Measurements from ENCODE around the gene RNF220. TPM values are rescaled to one million over a fixed set of nuclear protein-coding genes. Genes with fewer than 3 reads are reported as not detected.

RNF220 gene
- total and polyA plus RNA-seq, 9 of the 15 experiments (the other 6 are each of a cell fraction or from before 2014, with no cell fraction given), result 5.1 to 117 (median 66.9) TPM

- TF ChIP-seq PBX2 (CRISPR knock-in tag; IDR thresholded peaks at IDR 0.05; ENCODE audit: low read depth), result no peak
- peak; percentile 97 for TF ChIP-seq PBX2 (tag; conservative IDR thresholded peaks at IDR 0.05; ENCODE audit: low read depth)
- no peak for TF ChIP-seq ZSCAN32 (CRISPR knock-in tag; IDR thresholded peaks at IDR 0.05)
- peak; percentile 98 for TF ChIP-seq MAFK (IDR thresholded peaks at IDR 0.05; ENCODE audit: low read length)
- no peak for TF ChIP-seq HINFP (tag; conservative IDR thresholded peaks at IDR 0.05; ENCODE audit: low read depth)
Measured at GRCh38 chr1:44606701-44607281, 201.7 kb downstream of the RNF220 start (continued).

- Histone ChIP-seq H4K20me1 (replicated peaks; ENCODE audit: control insufficient read depth, insufficient read depth, low read length) (peaks cover 3% of the 10 kb centered on the region; the same call in 1 of the 2 replicates), H3K4me1 (replicated peaks in 1 of 2; ENCODE audit: control insufficient read depth in 2 of 2, insufficient read depth in 2 of 2, low read length in 2 of 2) (peaks cover 21 to 27% of the 10 kb centered on the region in 2 experiments), H3K9me3 (replicated peaks; ENCODE audit: control insufficient read depth, insufficient read depth, low read depth, low read length) (no peaks in the 10 kb centered on the region), H3K79me2 (ENCODE audit: control insufficient read depth, insufficient read depth, low read length) (no peaks in the 10 kb centered on the region), H3K27me3 (ENCODE audit: control insufficient read depth in 2 of 2, insufficient read depth in 2 of 2, low read length in 2 of 2) (peaks cover 3 to 17% of the 10 kb centered on the region in 2 experiments; a peak in 3 of 5 replicates), H3K4me3 (no peak overlapping the region), H3K9me1 (ENCODE audit: control insufficient read depth, insufficient read depth, low read length) (peaks cover 5% of the 10 kb centered on the region), H2AFZ (ENCODE audit: low read depth, low read length) (no peak overlapping the region), H3K4me2 (ENCODE audit: insufficient read depth, low read length) (no peak overlapping the region), H3K9ac (ENCODE audit: insufficient read depth in 1 of 2, low read depth in 2 of 2, low read length in 2 of 2) (no peak overlapping the region), H3K27ac (ENCODE audit: extremely low read depth, low read depth, low read length) (no peak overlapping the region), H3K36me3 (ENCODE audit: control insufficient read depth, insufficient read depth, low read length) (no peaks in the 10 kb centered on the region)
- intact Hi-C loops (cut with micrococcal nuclease) (no loop called here), in situ Hi-C loops (cut with MboI) (loop anchor here (5.0 kb wide), 1 partner anchor 44 kb away; no protein-coding TSS in a partner anchor)
- 42% methylated on average over 6 of the region's 6 CpGs for WGBS (ENCODE audit: insufficient coverage, low coverage, missing lambda C conversion rate)
- CTCF ChIA-PET (ENCODE audit: low intra/inter-chr PET ratio), result interaction anchor here (0.9 to 1.1 kb wide), 2 partner anchors 40 to 45 kb away, joined by 3 to 5 read pairs; no protein-coding TSS in a partner anchor
- no TSS peak for BruUV-seq (replicated peaks)
- ATAC-seq (no peak), FAIRE-seq (no peak), DNase-seq (ENCODE audit: extremely low read depth in 1 of 4, low spot score in 3 of 4) (peak in 2 of 4 experiments; percentile 47)
- TF ChIP-seq CTCF (IDR thresholded peaks at IDR 0.05 in 2 of 3, conservative IDR thresholded peaks at IDR 0.05 in 1 of 3; ENCODE audit: insufficient read depth in 2 of 3, low read depth in 1 of 3, low read length in 3 of 3) (peak; percentile 53 to 57 (median 55)), CBX3 (IDR thresholded peaks at IDR 0.05; ENCODE audit: borderline replicate concordance in 1 of 2, low read length in 2 of 2) (peak in 1 of 2 experiments; percentile 77; a peak in 1 of 3 replicates), SIN3A (IDR thresholded peaks at IDR 0.05; ENCODE audit: borderline replicate concordance in 2 of 2, control insufficient read depth in 1 of 2, low read depth in 2 of 2, low read length in 2 of 2) (no peak), TRIM24 (IDR thresholded peaks at IDR 0.05) (peak; percentile 33 to 54; a peak in 3 of 4 replicates), LARP7 (IDR thresholded peaks at IDR 0.05) (no peak), ZNF561 (CRISPR knock-in tag; conservative IDR thresholded peaks at IDR 0.05) (no peak), ZNF316 (IDR thresholded peaks at IDR 0.05) (peak; percentile 87), TRIM28 (IDR thresholded peaks at IDR 0.05) (peak; percentile 67; the same call in 1 of the 2 replicates)
- POLR2A ChIA-PET, result interaction anchor here (0.6 to 2.7 kb wide), 4 partner anchors 12 to 44 kb away, joined by 3 to 17 read pairs (median 4); no protein-coding TSS in a partner anchor
Measured at GRCh38 chr1:44608141-44608540, 203.1 kb downstream of the RNF220 start.

Data from K562 (cell line).